ENCODE measurements around the gene KIF1A.

KIF1A gene

GRCh38 chr2:240762971-240763370, 57.0 kb downstream of the KIF1A start:
- no peak for DNase-seq (ENCODE audit: low read depth)

GRCh38 chr2:240762249-240762648, 57.8 kb downstream of the KIF1A start:
- DNase-seq (ENCODE audit: low read depth): no peak

GRCh38 chr2:240760576-240761246, 59.3 kb downstream of the KIF1A start:
- no peak for DNase-seq (ENCODE audit: low read depth)

DNA sequence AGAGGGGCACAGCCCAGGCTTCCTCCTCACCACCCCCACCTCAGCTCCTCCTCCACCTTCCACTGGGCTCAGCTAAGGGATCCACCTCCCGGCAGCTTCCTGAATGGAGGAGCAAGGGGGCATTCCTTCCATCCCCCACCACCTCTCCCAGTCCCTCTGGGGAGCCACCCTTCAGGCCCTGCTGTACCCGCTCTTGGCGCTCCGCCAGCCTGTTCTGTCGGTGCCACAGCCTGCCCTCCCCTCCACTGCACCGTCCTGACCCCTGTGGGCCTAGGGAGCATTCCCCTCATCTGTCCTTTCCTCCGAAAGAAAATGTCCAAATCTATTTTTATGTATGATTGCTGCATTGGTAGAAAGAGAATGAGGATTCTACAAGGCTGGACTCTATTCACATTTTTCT, 59.9 kb downstream of the KIF1A start:
- no peak for DNase-seq (ENCODE audit: low read depth)

GRCh38 chr2:240759459-240759858, 60.6 kb downstream of the KIF1A start:
- DNase-seq (ENCODE audit: low read depth): no peak

GRCh38 chr2:240757086-240757614, 62.9 kb downstream of the KIF1A start:
- no peak for DNase-seq (ENCODE audit: low read depth)

GRCh38 chr2:240752209-240752608, 67.8 kb downstream of the KIF1A start:
- DNase-seq (ENCODE audit: low read depth): no peak

- no peak for DNase-seq (ENCODE audit: low read depth)
Measured at GRCh38 chr2:240750409-240750808, 69.6 kb downstream of the KIF1A start.

GRCh38 chr2:240749516-240749915, 70.5 kb downstream of the KIF1A start:
- no peak for DNase-seq (ENCODE audit: low read depth)

DNA sequence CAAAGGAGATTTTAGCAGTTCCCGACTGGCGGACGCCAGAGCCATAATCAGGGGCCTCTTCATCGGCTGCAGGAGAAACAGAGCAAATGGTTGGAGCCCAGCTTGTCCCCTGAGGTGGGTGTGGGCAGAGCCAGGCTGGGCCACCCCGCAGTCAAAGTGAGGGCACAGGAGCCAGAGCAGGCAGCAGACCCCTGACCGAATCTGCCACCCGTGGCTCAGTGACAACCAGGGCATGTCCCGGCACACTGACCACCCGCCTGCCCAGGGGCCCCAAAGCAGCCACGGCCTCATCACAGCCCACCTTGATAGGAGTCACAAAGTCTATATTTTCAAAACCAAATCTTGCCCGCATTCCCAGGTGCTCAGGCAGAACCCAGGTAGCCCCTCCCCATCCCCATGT, 72.8 kb downstream of the KIF1A start:
- no peak for DNase-seq (ENCODE audit: low read depth)

DNA sequence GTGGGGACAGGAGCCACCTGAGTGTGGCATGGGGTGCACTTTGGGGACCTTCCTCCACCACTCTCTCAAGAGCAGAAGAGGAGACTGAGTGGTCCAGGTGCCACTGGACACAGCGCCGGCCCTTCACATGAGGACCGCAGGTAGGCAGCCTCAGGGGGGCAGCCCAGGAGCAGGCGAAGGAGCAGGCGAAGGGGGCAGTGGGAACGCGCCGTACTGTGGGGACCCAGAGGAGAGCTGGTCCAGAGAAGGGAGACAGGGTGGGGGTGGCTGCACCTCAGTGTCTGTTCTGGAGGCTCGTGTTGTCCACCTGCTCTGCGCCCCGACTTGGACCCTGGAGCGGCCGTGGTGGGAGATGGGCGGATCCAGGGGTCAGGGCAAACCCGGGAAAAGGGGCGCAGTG, 73.3 kb downstream of the KIF1A start:
- no peak for DNase-seq (ENCODE audit: low read depth)

- no peak for DNase-seq (ENCODE audit: low read depth)
Measured at GRCh38 chr2:240745962-240746361, 74.1 kb downstream of the KIF1A start.

- no peak for DNase-seq (ENCODE audit: low read depth)
Measured at GRCh38 chr2:240745456-240745855, 74.6 kb downstream of the KIF1A start.

GRCh38 chr2:240742602-240743095, 77.4 kb downstream of the KIF1A start:
- DNase-seq (ENCODE audit: low read depth): no peak

GRCh38 chr2:240741091-240741490, 78.9 kb downstream of the KIF1A start:
- no peak for DNase-seq (ENCODE audit: low read depth)

DNA sequence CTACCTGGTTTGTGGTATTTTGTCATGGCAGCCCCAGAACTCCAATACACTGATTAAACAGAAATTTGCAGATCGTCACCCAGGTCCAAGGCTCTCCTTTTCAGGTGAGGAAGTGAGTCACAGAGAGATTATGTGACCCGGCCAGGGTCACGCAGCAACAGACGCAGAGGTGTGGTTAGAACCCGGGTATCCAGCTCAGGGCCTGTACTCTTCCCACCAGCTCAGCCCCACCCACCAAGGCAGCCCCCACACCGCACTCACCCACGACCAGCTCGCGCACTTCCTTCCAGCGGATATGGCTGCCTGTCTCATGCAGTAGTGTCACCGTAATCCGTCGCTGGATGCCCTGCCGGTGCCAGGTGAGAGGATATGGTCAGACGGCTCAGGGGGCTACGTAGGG, 80.2 kb downstream of the KIF1A start:
- DNase-seq (ENCODE audit: low read depth): no peak

GRCh38 chr2:240737958-240738357, 82.1 kb downstream of the KIF1A start:
- DNase-seq (ENCODE audit: low read depth): no peak

DNA sequence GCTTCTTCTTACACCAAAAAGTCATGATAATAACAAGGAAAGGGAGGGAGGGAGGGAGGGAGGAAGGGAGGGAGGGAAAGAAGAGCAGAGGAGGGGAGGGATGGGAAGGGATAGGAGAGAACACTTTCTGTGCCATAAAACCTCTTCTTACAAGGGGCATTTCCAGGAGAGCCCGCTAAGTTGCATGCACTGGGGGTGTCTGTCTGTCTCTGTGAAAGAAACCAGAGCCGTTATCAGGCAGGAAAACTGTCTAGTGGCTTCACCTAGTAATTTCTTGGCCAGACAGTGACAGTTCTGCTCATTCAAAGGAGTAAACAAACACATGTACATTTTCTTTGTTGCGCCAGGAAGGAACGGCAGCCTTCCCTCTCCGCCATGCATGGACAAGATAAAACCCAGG, 82.5 kb downstream of the KIF1A start:
- no peak for DNase-seq (ENCODE audit: low read depth)

DNA sequence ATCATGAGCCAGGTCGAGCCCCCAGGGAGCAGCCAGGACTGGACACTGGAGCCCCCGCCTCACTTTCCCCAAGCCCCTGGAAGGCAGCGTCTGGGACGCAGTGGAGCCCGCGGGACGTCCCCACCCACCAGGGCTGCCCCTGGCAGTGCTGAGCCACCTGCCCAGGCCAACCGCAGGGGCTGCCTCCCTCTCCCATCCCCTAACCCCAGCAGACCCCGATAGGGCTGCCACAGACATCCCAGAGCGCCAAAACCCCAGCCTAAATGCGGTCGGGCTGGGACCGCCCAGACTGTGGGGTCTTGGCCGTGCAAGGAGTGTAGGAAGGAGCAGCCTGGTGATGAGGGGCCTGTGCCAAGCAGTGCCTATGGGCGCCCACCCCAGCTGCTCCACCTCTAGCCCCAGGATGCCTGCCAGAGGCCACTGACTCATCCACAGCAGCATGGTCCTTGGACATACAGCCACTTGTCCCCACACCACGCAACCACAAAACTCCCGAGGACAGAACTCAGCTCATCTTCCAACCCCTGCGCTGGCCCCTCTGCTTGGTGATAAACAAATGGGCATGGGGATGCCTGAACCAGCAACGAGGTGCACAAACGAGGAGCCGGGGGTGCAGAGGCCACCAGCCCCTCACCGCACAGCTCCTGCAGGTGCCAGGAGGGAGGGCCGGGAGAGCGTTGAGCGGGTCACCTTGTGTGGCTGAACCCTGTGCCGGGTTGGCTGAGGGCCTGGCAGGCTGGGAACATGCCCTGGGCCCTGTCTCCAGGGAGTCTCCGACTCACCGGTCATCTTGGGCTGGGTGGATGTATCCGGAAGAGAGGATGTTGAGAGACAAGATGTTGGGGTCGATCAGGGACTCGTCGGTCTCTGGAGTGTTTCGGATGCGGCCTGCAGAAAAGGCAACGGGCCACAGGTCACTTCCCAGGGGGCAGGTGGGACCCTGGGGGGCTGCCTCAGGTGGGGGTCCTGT, 83.5 kb downstream of the KIF1A start:
- no peak for DNase-seq (ENCODE audit: low read depth)

DNA sequence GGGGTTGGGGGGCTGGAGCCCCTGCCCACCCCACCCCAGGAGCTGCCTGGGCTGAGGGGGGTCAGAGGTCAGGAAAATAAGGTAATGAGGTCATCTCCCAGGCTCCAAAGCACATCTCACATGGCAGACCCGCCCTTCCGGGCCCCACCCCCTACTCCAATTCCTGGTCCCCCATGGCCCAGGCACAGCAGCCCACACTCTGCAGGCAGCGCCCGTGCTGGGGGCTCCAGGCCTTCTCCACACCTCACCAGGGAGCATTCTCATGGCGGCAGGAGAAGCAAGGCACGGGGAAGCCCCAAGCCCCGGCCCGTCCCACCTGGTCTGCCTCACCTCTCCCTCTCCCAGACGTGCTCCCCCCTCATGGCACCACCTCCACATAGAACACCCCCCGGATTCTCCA, 84.5 kb downstream of the KIF1A start:
- no peak for DNase-seq (ENCODE audit: low read depth)

DNA sequence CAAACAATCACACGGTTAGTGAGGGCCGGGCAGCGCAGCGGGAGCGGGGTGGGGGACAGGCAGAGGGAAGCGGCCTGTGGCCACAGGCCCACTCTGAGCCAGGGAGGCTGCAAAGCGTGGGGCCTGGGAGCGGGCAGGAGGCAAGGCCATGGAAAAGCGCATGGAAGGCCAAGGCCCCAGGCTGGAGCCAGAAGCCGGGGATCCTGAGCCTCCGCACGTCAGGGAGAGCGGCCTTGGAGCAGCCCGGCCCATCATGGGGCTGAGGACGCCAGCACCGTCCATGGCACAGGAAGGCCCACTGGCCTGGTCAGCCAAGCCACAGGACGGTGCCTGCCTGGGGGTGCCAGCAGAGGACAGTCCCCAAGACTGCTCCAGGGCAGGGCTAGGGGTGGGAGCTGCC, 85.3 kb downstream of the KIF1A start:
- DNase-seq (ENCODE audit: low read depth): no peak

- DNase-seq (ENCODE audit: low read depth): no peak
Measured at GRCh38 chr2:240733803-240734495, 86.1 kb downstream of the KIF1A start.

Measured in activated T-helper 1 cell treated with Interleukin-2 at 50 U/mL for 16 hours (primary cell).